ENCODE measurements around the gene GNAS.

DNA sequence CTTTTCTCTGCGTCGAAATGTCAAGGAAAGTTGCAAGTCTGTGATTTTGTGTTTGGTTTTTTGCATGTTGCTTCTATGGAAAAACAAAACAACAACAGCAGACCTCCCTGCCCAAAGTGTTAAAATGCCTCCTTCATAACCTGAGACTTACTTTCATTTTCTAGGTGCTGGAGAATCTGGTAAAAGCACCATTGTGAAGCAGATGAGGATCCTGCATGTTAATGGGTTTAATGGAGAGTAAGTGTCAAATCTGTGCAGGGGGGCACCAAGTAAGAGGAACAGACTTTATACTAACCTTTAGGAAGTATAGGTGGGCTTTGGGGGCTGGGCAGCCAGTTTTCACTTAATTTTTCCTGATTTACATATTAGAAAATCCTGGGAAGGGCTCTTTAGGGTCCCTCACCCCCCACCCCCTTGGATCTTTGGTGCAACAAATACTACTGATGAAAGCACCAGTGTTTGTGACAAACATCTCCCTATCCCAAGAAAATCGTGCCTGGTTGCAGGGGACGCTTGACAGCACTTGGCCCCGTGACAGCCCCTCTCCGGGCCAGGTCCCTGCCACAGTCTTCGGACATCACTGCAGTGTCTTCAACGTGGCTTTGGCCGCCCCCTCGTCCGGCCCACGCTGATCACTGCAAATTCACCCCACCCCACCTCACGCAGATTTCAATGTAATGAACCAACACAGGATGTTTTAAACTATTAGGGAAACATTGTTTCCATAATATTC lies 43.1 kb downstream of the GNAS start:
- TF ChIP-seq, protein P1, sequence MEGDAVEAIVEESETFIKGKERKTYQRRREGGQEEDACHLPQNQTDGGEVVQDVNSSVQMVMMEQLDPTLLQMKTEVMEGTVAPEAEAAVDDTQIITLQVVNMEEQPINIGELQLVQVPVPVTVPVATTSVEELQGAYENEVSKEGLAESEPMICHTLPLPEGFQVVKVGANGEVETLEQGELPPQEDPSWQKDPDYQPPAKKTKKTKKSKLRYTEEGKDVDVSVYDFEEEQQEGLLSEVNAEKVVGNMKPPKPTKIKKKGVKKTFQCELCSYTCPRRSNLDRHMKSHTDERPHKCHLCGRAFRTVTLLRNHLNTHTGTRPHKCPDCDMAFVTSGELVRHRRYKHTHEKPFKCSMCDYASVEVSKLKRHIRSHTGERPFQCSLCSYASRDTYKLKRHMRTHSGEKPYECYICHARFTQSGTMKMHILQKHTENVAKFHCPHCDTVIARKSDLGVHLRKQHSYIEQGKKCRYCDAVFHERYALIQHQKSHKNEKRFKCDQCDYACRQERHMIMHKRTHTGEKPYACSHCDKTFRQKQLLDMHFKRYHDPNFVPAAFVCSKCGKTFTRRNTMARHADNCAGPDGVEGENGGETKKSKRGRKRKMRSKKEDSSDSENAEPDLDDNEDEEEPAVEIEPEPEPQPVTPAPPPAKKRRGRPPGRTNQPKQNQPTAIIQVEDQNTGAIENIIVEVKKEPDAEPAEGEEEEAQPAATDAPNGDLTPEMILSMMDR (conservative IDR thresholded peaks at IDR 0.05; ENCODE audit: low read length) = no peak
- no peak for TF ChIP-seq EZH2phosphoT487 (IDR thresholded peaks at IDR 0.05; ENCODE audit: borderline replicate concordance, low read depth, low read length)

Data from OCI-LY7 (cell line).